Activated CD8-positive, alpha-beta T cell treated with anti-CD3 and anti-CD28 coated beads for 36 hours (primary cell): ENCODE measurements around the gene CSNK1A1. TPM values are rescaled to one million over a fixed set of nuclear protein-coding genes. Genes with fewer than 3 reads are reported as not detected.
A peak's percentile ranks its signal among the peaks of the same experiment; 100 is the strongest.

Source experiments
- ATAC-seq: fragments of 200-7000 bp; cut with Tn5 transposase; one replicate; pipeline ENCODE4 v1.10.0; 2021; ENCODE audit warnings: mild to moderate bottlenecking, moderate library complexity
- CTCF ChIA-PET: fragments of 350-600 bp; sonication (Branson Sonifier 250); formaldehyde crosslinking; loops from one replicate; lab custom pipeline; 2021; ENCODE audit warnings: antibody characterized with exemption; lab: Charles Lee
- POLR2A ChIA-PET: fragments of 350-600 bp; sonication (Branson Sonifier 250); formaldehyde crosslinking; loops from one replicate; lab custom pipeline; 2021; ENCODE audit warnings: antibody characterized with exemption; lab: Charles Lee
- DNase-seq: peaks from one replicate; pipeline ENCODE4 v3.0.0-alpha.2; 2020
- H3K27ac Mint-ChIP-seq: one replicate; pipeline ENCODE4 v1.8.0; 2021; ENCODE audit warnings: mild to moderate bottlenecking, mixed read lengths
- H3K27me3 Mint-ChIP-seq: one replicate; pipeline ENCODE4 v1.8.0; 2021; ENCODE audit warnings: mixed read lengths
- H3K36me3 Mint-ChIP-seq: one replicate; pipeline ENCODE4 v1.8.0; 2021; ENCODE audit warnings: low read depth, mixed read lengths
- H3K4me1 Mint-ChIP-seq: one replicate; pipeline ENCODE4 v1.8.0; 2021; ENCODE audit warnings: low read depth, mixed read lengths
- H3K4me3 Mint-ChIP-seq: one replicate; pipeline ENCODE4 v1.8.0; 2021; ENCODE audit warnings: mild to moderate bottlenecking, moderate library complexity, mixed read lengths
- H3K9me3 Mint-ChIP-seq: one replicate; pipeline ENCODE4 v1.8.0; 2021; ENCODE audit warnings: mixed read lengths
- CTCF ChIP-seq: fragments of 200-600 bp; IDR thresholded peaks from one replicate; pipeline ENCODE4 v1.8.0; 2022; ENCODE audit warnings: antibody characterized with exemption, mild to moderate bottlenecking
- intact Hi-C: fragments of 100-400 bp; cut with micrococcal nuclease; formaldehyde crosslinking; loops from one replicate; pipeline ENCODE4 v1.10.0; 2022
- total RNA-seq, 2 experiments: library from RNA; stranded (reverse); gene quantifications; one replicate each; pipeline ENCODE4 v1.2.3, GENCODE V29; 2021

Gene CSNK1A1
- total RNA-seq, 2 experiments from 2014 or later = 154 to 168 TPM

- H3K4me3 Mint-ChIP-seq = no peak overlapping the region
- CTCF ChIA-PET = interaction anchor here (0.9 to 2.1 kb wide), 6 partner anchors 11 to 205 kb away, joined by 3 to 5 read pairs (median 3); no protein-coding TSS in a partner anchor
- POLR2A ChIA-PET = no interaction called here
- no peaks in the 10 kb centered on the region for H3K27me3 Mint-ChIP-seq
- TF ChIP-seq CTCF = no peak
- intact Hi-C loops = no loop called here
- no peaks in the 10 kb centered on the region for H3K9me3 Mint-ChIP-seq
- peaks cover 56% of the 10 kb centered on the region for H3K36me3 Mint-ChIP-seq
- H3K4me1 Mint-ChIP-seq = peaks cover 85% of the 10 kb centered on the region
- DNase-seq (no peak), ATAC-seq (no peak)
- peak overlapping the region; percentile 36 for H3K27ac Mint-ChIP-seq
Observed at GRCh38 chr5:149521739-149522685, 29.2 kb downstream of the CSNK1A1 start.

DNA sequence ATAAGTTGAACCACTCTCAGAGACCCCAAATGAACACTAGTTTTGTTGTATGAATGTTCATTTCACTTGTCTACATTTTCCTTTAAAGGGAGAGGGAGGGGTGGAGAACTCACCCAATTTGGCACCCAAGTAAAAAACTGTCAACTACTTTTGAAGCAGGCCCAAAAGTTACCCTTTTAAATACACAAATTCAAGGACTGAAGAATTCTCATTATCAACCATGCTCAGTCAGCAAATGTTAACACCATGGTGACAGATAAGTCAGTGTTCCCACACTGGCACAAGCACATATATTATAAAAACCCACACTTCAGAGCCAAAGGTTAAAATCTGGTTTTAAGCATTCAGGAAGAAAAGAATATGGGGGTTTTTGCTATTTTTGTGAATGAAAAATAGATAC is 31.6 kb downstream of the CSNK1A1 start:
- CTCF ChIA-PET = interaction anchor here (0.8 to 2.2 kb wide), 7 partner anchors 8 to 152 kb away, joined by 3 to 6 read pairs (median 4); no protein-coding TSS in a partner anchor
- Mint-ChIP-seq H3K4me1 (peaks cover 83% of the 10 kb centered on the region), H3K27ac (peak overlapping the region; percentile 27), H3K9me3 (no peaks in the 10 kb centered on the region), H3K27me3 (no peaks in the 10 kb centered on the region), H3K36me3 (peaks cover 50% of the 10 kb centered on the region), H3K4me3 (no peak overlapping the region)
- DNase-seq (no peak), ATAC-seq (no peak)
- POLR2A ChIA-PET = interaction anchor here (0.6 to 1.6 kb wide), 4 partner anchors 8 to 410 kb away, joined by 3 to 11 read pairs (median 6); no protein-coding TSS in a partner anchor
- no peak for TF ChIP-seq CTCF
- intact Hi-C loops = no loop called here

GRCh38 chr5:149518620-149519019 is 32.6 kb downstream of the CSNK1A1 start:
- peaks cover 45% of the 10 kb centered on the region for H3K36me3 Mint-ChIP-seq
- no peak overlapping the region for H3K4me3 Mint-ChIP-seq
- CTCF ChIA-PET = interaction anchor here (0.8 to 2.2 kb wide), 7 partner anchors 7 to 151 kb away, joined by 3 to 6 read pairs (median 4); no protein-coding TSS in a partner anchor
- DNase-seq (no peak), ATAC-seq (no peak)
- TF ChIP-seq CTCF = no peak
- H3K27ac Mint-ChIP-seq = peak overlapping the region; percentile 57
- H3K9me3 Mint-ChIP-seq = no peaks in the 10 kb centered on the region
- intact Hi-C loops = no loop called here
- H3K4me1 Mint-ChIP-seq = peaks cover 75% of the 10 kb centered on the region
- POLR2A ChIA-PET = interaction anchor here (1.0 to 1.6 kb wide), 3 partner anchors 22 to 32 kb away, joined by 4 to 11 read pairs (median 8); no protein-coding TSS in a partner anchor
- H3K27me3 Mint-ChIP-seq = no peaks in the 10 kb centered on the region

DNA sequence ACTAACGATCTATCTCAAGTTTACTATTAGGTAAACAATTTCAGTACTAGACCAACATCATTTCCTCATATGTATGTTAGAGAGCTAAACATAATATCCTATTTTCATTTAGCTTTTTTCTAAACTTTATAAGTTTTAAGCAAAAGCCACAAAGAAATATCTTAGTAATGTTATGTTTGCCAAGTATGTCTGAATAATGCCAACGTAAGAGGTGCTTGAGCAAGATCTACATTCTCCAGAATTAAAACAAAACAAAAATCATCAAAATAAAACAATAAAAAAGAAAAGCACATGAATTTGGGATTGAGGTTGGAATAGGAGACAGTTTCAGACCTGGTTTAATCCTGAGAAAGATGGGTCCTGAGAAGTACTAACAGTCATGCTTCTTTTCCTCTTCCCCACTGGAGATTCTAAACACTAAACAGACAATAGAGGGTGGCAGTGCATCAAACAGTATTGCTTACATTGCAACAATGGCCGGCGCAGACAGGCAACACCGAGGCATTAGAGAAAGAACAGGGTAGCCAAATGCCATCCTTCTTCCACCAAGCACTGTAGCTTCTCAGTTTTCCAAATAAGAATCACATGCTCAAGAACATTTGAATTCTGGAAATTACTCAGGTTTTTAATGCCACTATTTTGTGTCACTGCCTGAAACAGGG is 33.6 kb downstream of the CSNK1A1 start:
- H3K27ac Mint-ChIP-seq = peak overlapping the region; percentile 49
- no peaks in the 10 kb centered on the region for H3K9me3 Mint-ChIP-seq
- peaks cover 41% of the 10 kb centered on the region for H3K36me3 Mint-ChIP-seq
- TF ChIP-seq CTCF = no peak
- intact Hi-C loops = no loop called here
- ChIA-PET POLR2A (no interaction called here), CTCF (interaction anchor here (1.0 to 2.2 kb wide), 5 partner anchors 10 to 146 kb away, joined by 3 to 5 read pairs (median 4); no protein-coding TSS in a partner anchor)
- ATAC-seq = no peak
- no peak for DNase-seq
- no peaks in the 10 kb centered on the region for H3K27me3 Mint-ChIP-seq
- H3K4me1 Mint-ChIP-seq = peaks cover 67% of the 10 kb centered on the region
- H3K4me3 Mint-ChIP-seq = no peak overlapping the region
